ENCODE results near the gene SURF4.

- TF ChIP-seq, protein P1, sequence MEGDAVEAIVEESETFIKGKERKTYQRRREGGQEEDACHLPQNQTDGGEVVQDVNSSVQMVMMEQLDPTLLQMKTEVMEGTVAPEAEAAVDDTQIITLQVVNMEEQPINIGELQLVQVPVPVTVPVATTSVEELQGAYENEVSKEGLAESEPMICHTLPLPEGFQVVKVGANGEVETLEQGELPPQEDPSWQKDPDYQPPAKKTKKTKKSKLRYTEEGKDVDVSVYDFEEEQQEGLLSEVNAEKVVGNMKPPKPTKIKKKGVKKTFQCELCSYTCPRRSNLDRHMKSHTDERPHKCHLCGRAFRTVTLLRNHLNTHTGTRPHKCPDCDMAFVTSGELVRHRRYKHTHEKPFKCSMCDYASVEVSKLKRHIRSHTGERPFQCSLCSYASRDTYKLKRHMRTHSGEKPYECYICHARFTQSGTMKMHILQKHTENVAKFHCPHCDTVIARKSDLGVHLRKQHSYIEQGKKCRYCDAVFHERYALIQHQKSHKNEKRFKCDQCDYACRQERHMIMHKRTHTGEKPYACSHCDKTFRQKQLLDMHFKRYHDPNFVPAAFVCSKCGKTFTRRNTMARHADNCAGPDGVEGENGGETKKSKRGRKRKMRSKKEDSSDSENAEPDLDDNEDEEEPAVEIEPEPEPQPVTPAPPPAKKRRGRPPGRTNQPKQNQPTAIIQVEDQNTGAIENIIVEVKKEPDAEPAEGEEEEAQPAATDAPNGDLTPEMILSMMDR (IDR thresholded peaks at IDR 0.05; ENCODE audit: low read depth, low read length, missing input control), result no peak
- TF ChIP-seq HNF4A (conservative IDR thresholded peaks at IDR 0.05), result peak in 1 of 2 donors; percentile 30
- TF ChIP-seq ZBTB33 (IDR thresholded peaks at IDR 0.05), result no peak
- peak; percentile 13 to 20 for TF ChIP-seq RXRA (IDR thresholded peaks at IDR 0.05)
- TF ChIP-seq EGR1 (IDR thresholded peaks at IDR 0.05; ENCODE audit: low read depth in 2 of 2), result no peak
- TF ChIP-seq JUND (IDR thresholded peaks at IDR 0.05), result no peak
- TF ChIP-seq, protein P2, sequence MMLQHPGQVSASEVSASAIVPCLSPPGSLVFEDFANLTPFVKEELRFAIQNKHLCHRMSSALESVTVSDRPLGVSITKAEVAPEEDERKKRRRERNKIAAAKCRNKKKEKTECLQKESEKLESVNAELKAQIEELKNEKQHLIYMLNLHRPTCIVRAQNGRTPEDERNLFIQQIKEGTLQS (IDR thresholded peaks at IDR 0.05), result no peak
Observed at GRCh38 chr9:133368249-133368881, 7.5 kb downstream of the SURF4 start.
